Activated CD4-positive, alpha-beta memory T cell treated with anti-CD3 and anti-CD28 coated beads, Interleukin-2, amount 10 ng/mL, durations not matched to agents 7 days and 5 days (primary cell): Measurements from ENCODE around the gene SNRPB2. TPM values are rescaled to one million over a fixed set of nuclear protein-coding genes. Genes with fewer than 3 reads are reported as not detected.

Source experiments
- CTCF ChIA-PET: fragments of 350-600 bp; sonication (Branson Sonifier 250); formaldehyde crosslinking; loops from one replicate; lab custom pipeline; 2021; ENCODE audit warnings: antibody characterized with exemption, inconsistent platforms; lab: Charles Lee
- POLR2A ChIA-PET: fragments of 350-600 bp; sonication (Branson Sonifier 250); formaldehyde crosslinking; loops from one replicate; lab custom pipeline; 2021; ENCODE audit warnings: antibody characterized with exemption; lab: Charles Lee
- DNase-seq: peaks from one replicate; pipeline ENCODE4 v3.0.0-alpha.2; 2020
- H3K27ac Mint-ChIP-seq: one replicate; pipeline ENCODE4 v1.8.0; 2021; ENCODE audit warnings: mild to moderate bottlenecking, mixed read lengths
- H3K27me3 Mint-ChIP-seq: one replicate; pipeline ENCODE4 v1.8.0; 2021; ENCODE audit warnings: mixed read lengths
- H3K36me3 Mint-ChIP-seq: one replicate; pipeline ENCODE4 v1.8.0; 2021; ENCODE audit warnings: low read depth, mixed read lengths
- H3K4me1 Mint-ChIP-seq: one replicate; pipeline ENCODE4 v1.8.0; 2021; ENCODE audit warnings: mixed read lengths
- H3K4me3 Mint-ChIP-seq: one replicate; pipeline ENCODE4 v1.8.0; 2021; ENCODE audit warnings: mild to moderate bottlenecking, mixed read lengths
- H3K9me3 Mint-ChIP-seq: one replicate; pipeline ENCODE4 v1.8.0; 2021; ENCODE audit warnings: mixed read lengths
- total RNA-seq, 2 experiments: library from RNA; stranded (reverse); gene quantifications; one replicate each; pipeline ENCODE4 v1.2.3, GENCODE V29; 2021

SNRPB2 gene
- 100 to 1,000 TPM; 105 to 107 TPM for total RNA-seq

- peaks cover 50% of the 10 kb centered on the region for H3K36me3 Mint-ChIP-seq
- H3K4me3 Mint-ChIP-seq: peak within 1 kb of the TSS; percentile 99
- H3K27me3 Mint-ChIP-seq: peaks cover 14% of the 10 kb centered on the region
- H3K4me1 Mint-ChIP-seq: peaks cover 55% of the 10 kb centered on the region
- POLR2A ChIA-PET: interaction anchor here (0.6 to 2.6 kb wide), 6 partner anchors 9 to 155 kb away, joined by 3 to 19 read pairs (median 6); no protein-coding TSS in a partner anchor
- H3K27ac Mint-ChIP-seq: peak within 1 kb of the TSS; percentile 99
- CTCF ChIA-PET: interaction anchor here (1.0 kb wide), 2 partner anchors 21 to 155 kb away, joined by 3 to 4 read pairs; no protein-coding TSS in a partner anchor
- DNase-seq: peak; percentile 94
- H3K9me3 Mint-ChIP-seq: peaks cover 6% of the 10 kb centered on the region
These were observed at the start of gene SNRPB2 for GRCh38 chr20:16729565-16730460. SNRPB2 (plus strand) TSS chr20:16730026; CDS start chr20:16731703, 1,677 bp downstream.

GRCh38 chr20:16684416-16684815 lies 45.4 kb upstream of the SNRPB2 start:
- CTCF ChIA-PET: no interaction called here
- Mint-ChIP-seq H3K27ac (no peak overlapping the region), H3K27me3 (peaks cover 4% of the 10 kb centered on the region), H3K9me3 (no peaks in the 10 kb centered on the region), H3K4me3 (no peak overlapping the region), H3K4me1 (no peaks in the 10 kb centered on the region), H3K36me3 (no peaks in the 10 kb centered on the region)
- no peak for DNase-seq
- POLR2A ChIA-PET: no interaction called here

GRCh38 chr20:16689906-16690305 lies 39.9 kb upstream of the SNRPB2 start:
- no peak overlapping the region for H3K4me3 Mint-ChIP-seq
- POLR2A ChIA-PET: no interaction called here
- H3K4me1 Mint-ChIP-seq: peaks cover 6% of the 10 kb centered on the region
- no peaks in the 10 kb centered on the region for H3K36me3 Mint-ChIP-seq
- no peak for DNase-seq
- CTCF ChIA-PET: no interaction called here
- no peak overlapping the region for H3K27ac Mint-ChIP-seq
- H3K9me3 Mint-ChIP-seq: no peaks in the 10 kb centered on the region
- peaks cover 11% of the 10 kb centered on the region for H3K27me3 Mint-ChIP-seq

- Mint-ChIP-seq H3K4me3 (no peak overlapping the region), H3K4me1 (peaks cover 6% of the 10 kb centered on the region), H3K36me3 (no peaks in the 10 kb centered on the region), H3K27me3 (peaks cover 19% of the 10 kb centered on the region), H3K9me3 (no peaks in the 10 kb centered on the region), H3K27ac (no peak overlapping the region)
- ChIA-PET CTCF (no interaction called here), POLR2A (no interaction called here)
- no peak for DNase-seq
These were observed 38.4 kb upstream of the SNRPB2 start for GRCh38 chr20:16691381-16691780.

- Mint-ChIP-seq H3K27ac (no peak overlapping the region), H3K4me1 (peaks cover 6% of the 10 kb centered on the region), H3K27me3 (peaks cover 23% of the 10 kb centered on the region), H3K4me3 (no peak overlapping the region), H3K36me3 (no peaks in the 10 kb centered on the region), H3K9me3 (no peaks in the 10 kb centered on the region)
- DNase-seq: no peak
- ChIA-PET POLR2A (no interaction called here), CTCF (no interaction called here)
These were observed 37.8 kb upstream of the SNRPB2 start for GRCh38 chr20:16692009-16692408.

GRCh38 chr20:16692442-16692841 lies 37.4 kb upstream of the SNRPB2 start:
- H3K9me3 Mint-ChIP-seq: no peaks in the 10 kb centered on the region
- H3K4me1 Mint-ChIP-seq: peaks cover 6% of the 10 kb centered on the region
- H3K36me3 Mint-ChIP-seq: no peaks in the 10 kb centered on the region
- H3K4me3 Mint-ChIP-seq: no peak overlapping the region
- DNase-seq: no peak
- ChIA-PET CTCF (no interaction called here), POLR2A (no interaction called here)
- peaks cover 27% of the 10 kb centered on the region for H3K27me3 Mint-ChIP-seq
- no peak overlapping the region for H3K27ac Mint-ChIP-seq

GRCh38 chr20:16693278-16693677 lies 36.5 kb upstream of the SNRPB2 start:
- Mint-ChIP-seq H3K27me3 (peaks cover 30% of the 10 kb centered on the region), H3K9me3 (no peaks in the 10 kb centered on the region), H3K36me3 (no peaks in the 10 kb centered on the region), H3K4me1 (peaks cover 6% of the 10 kb centered on the region), H3K4me3 (no peak overlapping the region), H3K27ac (no peak overlapping the region)
- CTCF ChIA-PET: no interaction called here
- POLR2A ChIA-PET: no interaction called here
- DNase-seq: no peak

- CTCF ChIA-PET: no interaction called here
- Mint-ChIP-seq H3K4me3 (no peak overlapping the region), H3K27ac (no peak overlapping the region), H3K27me3 (peaks cover 30% of the 10 kb centered on the region), H3K36me3 (no peaks in the 10 kb centered on the region), H3K9me3 (no peaks in the 10 kb centered on the region), H3K4me1 (peaks cover 6% of the 10 kb centered on the region)
- no peak for DNase-seq
- POLR2A ChIA-PET: no interaction called here
These were observed 35.7 kb upstream of the SNRPB2 start for GRCh38 chr20:16694161-16694560.

GRCh38 chr20:16695628-16696027 lies 34.2 kb upstream of the SNRPB2 start:
- no peak overlapping the region for H3K27ac Mint-ChIP-seq
- H3K27me3 Mint-ChIP-seq: peaks cover 32% of the 10 kb centered on the region
- ChIA-PET CTCF (no interaction called here), POLR2A (no interaction called here)
- H3K36me3 Mint-ChIP-seq: no peaks in the 10 kb centered on the region
- no peak for DNase-seq
- H3K9me3 Mint-ChIP-seq: no peaks in the 10 kb centered on the region
- no peak overlapping the region for H3K4me3 Mint-ChIP-seq
- peaks cover 6% of the 10 kb centered on the region for H3K4me1 Mint-ChIP-seq

- H3K27ac Mint-ChIP-seq: no peak overlapping the region
- no peaks in the 10 kb centered on the region for H3K9me3 Mint-ChIP-seq
- no peaks in the 10 kb centered on the region for H3K4me1 Mint-ChIP-seq
- H3K27me3 Mint-ChIP-seq: peaks cover 32% of the 10 kb centered on the region
- POLR2A ChIA-PET: no interaction called here
- H3K4me3 Mint-ChIP-seq: no peak overlapping the region
- H3K36me3 Mint-ChIP-seq: no peaks in the 10 kb centered on the region
- CTCF ChIA-PET: interaction anchor here (1.0 kb wide), 1 partner anchor 105 kb away, joined by 3 read pairs; no protein-coding TSS in a partner anchor
- no peak for DNase-seq
These were observed 30.5 kb upstream of the SNRPB2 start for GRCh38 chr20:16699293-16699692.

- peak; percentile 50 for DNase-seq
- H3K4me3 Mint-ChIP-seq: no peak overlapping the region
- ChIA-PET CTCF (no interaction called here), POLR2A (no interaction called here)
- H3K27ac Mint-ChIP-seq: no peak overlapping the region
- peaks cover 32% of the 10 kb centered on the region for H3K27me3 Mint-ChIP-seq
- H3K36me3 Mint-ChIP-seq: peaks cover 7% of the 10 kb centered on the region
- H3K9me3 Mint-ChIP-seq: peaks cover 12% of the 10 kb centered on the region
- H3K4me1 Mint-ChIP-seq: no peaks in the 10 kb centered on the region
These were observed 28.5 kb upstream of the SNRPB2 start for GRCh38 chr20:16701296-16701695.

- DNase-seq: no peak
- H3K4me3 Mint-ChIP-seq: no peak overlapping the region
- no peak overlapping the region for H3K27ac Mint-ChIP-seq
- H3K36me3 Mint-ChIP-seq: peaks cover 19% of the 10 kb centered on the region
- peaks cover 19% of the 10 kb centered on the region for H3K27me3 Mint-ChIP-seq
- CTCF ChIA-PET: interaction anchor here (1.2 to 1.4 kb wide), 2 partner anchors 58 to 119 kb away, joined by 3 read pairs; no protein-coding TSS in a partner anchor
- H3K4me1 Mint-ChIP-seq: peaks cover 11% of the 10 kb centered on the region
- peaks cover 24% of the 10 kb centered on the region for H3K9me3 Mint-ChIP-seq
- POLR2A ChIA-PET: interaction anchor here (1.0 kb wide), 1 partner anchor 10 kb away, joined by 3 read pairs; no protein-coding TSS in a partner anchor
These were observed 26.3 kb upstream of the SNRPB2 start for GRCh38 chr20:16703570-16703969.

- DNase-seq: no peak
- Mint-ChIP-seq H3K4me3 (no peak overlapping the region), H3K27ac (no peak overlapping the region), H3K4me1 (peaks cover 29% of the 10 kb centered on the region), H3K9me3 (peaks cover 24% of the 10 kb centered on the region), H3K36me3 (peaks cover 19% of the 10 kb centered on the region), H3K27me3 (peaks cover 18% of the 10 kb centered on the region)
- POLR2A ChIA-PET: interaction anchor here (3.6 kb wide), 1 partner anchor 22 kb away, joined by 19 read pairs; the partner anchor contains the start of gene SNRPB2
- CTCF ChIA-PET: no interaction called here
These were observed 22.2 kb upstream of the SNRPB2 start for GRCh38 chr20:16707674-16708073.
